ENCODE data around the gene CALR3.

DNA sequence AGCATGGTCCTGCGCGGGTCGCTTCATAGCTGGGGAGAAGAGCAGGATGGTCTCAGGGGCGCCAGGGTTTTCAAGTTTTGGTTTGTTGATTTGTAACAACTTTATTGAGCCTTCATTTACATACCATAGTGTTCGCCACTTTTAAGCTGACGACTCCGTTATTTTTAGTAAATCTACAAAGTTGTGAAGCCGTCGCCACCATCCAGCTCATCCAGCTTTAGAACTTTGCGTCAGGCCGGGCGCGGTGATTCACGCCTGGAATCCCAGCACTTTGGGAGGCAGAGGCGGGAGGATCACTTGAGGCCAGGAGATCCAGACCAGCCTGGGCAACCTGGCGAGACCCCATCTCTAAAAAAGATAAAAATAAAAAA is 631 bp upstream of the CALR3 start:
- TF ChIP-seq, protein P1, sequence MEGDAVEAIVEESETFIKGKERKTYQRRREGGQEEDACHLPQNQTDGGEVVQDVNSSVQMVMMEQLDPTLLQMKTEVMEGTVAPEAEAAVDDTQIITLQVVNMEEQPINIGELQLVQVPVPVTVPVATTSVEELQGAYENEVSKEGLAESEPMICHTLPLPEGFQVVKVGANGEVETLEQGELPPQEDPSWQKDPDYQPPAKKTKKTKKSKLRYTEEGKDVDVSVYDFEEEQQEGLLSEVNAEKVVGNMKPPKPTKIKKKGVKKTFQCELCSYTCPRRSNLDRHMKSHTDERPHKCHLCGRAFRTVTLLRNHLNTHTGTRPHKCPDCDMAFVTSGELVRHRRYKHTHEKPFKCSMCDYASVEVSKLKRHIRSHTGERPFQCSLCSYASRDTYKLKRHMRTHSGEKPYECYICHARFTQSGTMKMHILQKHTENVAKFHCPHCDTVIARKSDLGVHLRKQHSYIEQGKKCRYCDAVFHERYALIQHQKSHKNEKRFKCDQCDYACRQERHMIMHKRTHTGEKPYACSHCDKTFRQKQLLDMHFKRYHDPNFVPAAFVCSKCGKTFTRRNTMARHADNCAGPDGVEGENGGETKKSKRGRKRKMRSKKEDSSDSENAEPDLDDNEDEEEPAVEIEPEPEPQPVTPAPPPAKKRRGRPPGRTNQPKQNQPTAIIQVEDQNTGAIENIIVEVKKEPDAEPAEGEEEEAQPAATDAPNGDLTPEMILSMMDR (IDR thresholded peaks at IDR 0.05; ENCODE audit: low read depth, low read length): no peak
- no peak for TF ChIP-seq EZH2phosphoT487 (IDR thresholded peaks at IDR 0.05; ENCODE audit: low read depth)

All from OCI-LY3 (cell line).